HG03469 (cell line): Measurements from ENCODE around the gene NAA60.

ENCODE experiments used
- ATAC-seq: cut with Tn5 transposase; IDR thresholded peaks from one replicate; pipeline ENCODE4 v1.9.1; 2021; ENCODE audit warnings: mild to moderate bottlenecking, moderate library complexity, moderate number of reproducible peaks; ENCODE audit not compliant: unreplicated experiment

NAA60 gene

GRCh38 chr16:3443108-3444031 is at the start of gene NAA60, which contains the start of gene ZNF597:
Gene NAA60, plus strand, starts transcription at chr16:3443680. Its CDS starts 32,548 bp downstream, at chr16:3476228.
Gene ZNF597, minus strand, starts transcription at chr16:3443504. Its CDS starts 351 bp downstream, at chr16:3443153.
- ATAC-seq, result peak; percentile 68

- ATAC-seq, result peak; percentile 8
Measured at GRCh38 chr16:3400446-3400778, 43.1 kb upstream of the NAA60 start.

- peak; percentile 89 for ATAC-seq
Measured at GRCh38 chr16:3400779-3401688, 42.4 kb upstream of the NAA60 start, which contains the start of the genes ZNF174 and ZSCAN32. Gene ZNF174, plus strand, starts transcription at chr16:3401215. Its CDS starts 790 bp downstream, at chr16:3402005. Gene ZSCAN32, minus strand, starts transcription at chr16:3401004. Its CDS starts 3,447 bp downstream, at chr16:3397557.

- no peak for ATAC-seq
Measured at GRCh38 chr16:3401719-3402397, 41.6 kb upstream of the NAA60 start.

- ATAC-seq, result no peak
Measured at GRCh38 chr16:3408561-3409197, 34.8 kb upstream of the NAA60 start.

- no peak for ATAC-seq
Measured at GRCh38 chr16:3413730-3414379, 29.6 kb upstream of the NAA60 start.

GRCh38 chr16:3431779-3432219 is 11.7 kb upstream of the NAA60 start:
- no peak for ATAC-seq

- no peak for ATAC-seq
Measured at GRCh38 chr16:3434373-3434772, 9.1 kb upstream of the NAA60 start.

- no peak for ATAC-seq
Measured at GRCh38 chr16:3439637-3440036, 3.8 kb upstream of the NAA60 start.

- ATAC-seq, result no peak
Measured at GRCh38 chr16:3444032-3444388, 530 bp downstream of the NAA60 start.

GRCh38 chr16:3454093-3454492 is 10.6 kb downstream of the NAA60 start:
- ATAC-seq, result no peak

- ATAC-seq, result no peak
Measured at GRCh38 chr16:3454631-3455147, 11.2 kb downstream of the NAA60 start.

GRCh38 chr16:3457434-3458252 is 14.2 kb downstream of the NAA60 start:
- ATAC-seq, result peak; percentile 51

- ATAC-seq, result no peak
Measured at GRCh38 chr16:3458278-3458851, 14.9 kb downstream of the NAA60 start.

GRCh38 chr16:3458852-3459361 is 15.4 kb downstream of the NAA60 start:
- ATAC-seq, result no peak

GRCh38 chr16:3459401-3460090 is 16.1 kb downstream of the NAA60 start:
- no peak for ATAC-seq

GRCh38 chr16:3460121-3460520 is 16.6 kb downstream of the NAA60 start:
- no peak for ATAC-seq
